Ovary (tissue), 9 donors: Measurements from ENCODE around the gene DRC7. TPM values are rescaled to one million over a fixed set of nuclear protein-coding genes. Genes with fewer than 3 reads are reported as not detected.
A peak's percentile ranks its signal among the peaks of the same experiment; 100 is the strongest.

ENCODE experiments used
- DNase-seq, 5 donors: peaks; one replicate each; pipeline ENCODE4 v3.0.0-alpha.2; 2019 to 2020
- H3K27ac ChIP-seq, 2 donors: fragments of 200-600 bp; one replicate each; pipeline versions ENCODE4 v1.5.1 to v1.8.0; 2019 to 2022
- H3K27me3 ChIP-seq: fragments of 200-600 bp; one replicate; pipeline ENCODE4 v1.8.0; 2022
- H3K36me3 ChIP-seq: fragments of 200-600 bp; sonication (generic); one replicate; pipeline ENCODE4 v1.5.1; 2019
- H3K4me1 ChIP-seq: one replicate; pipeline ENCODE4 v1.8.1; 2013; ENCODE audit warnings: mild to moderate bottlenecking, moderate library complexity; ENCODE audit not compliant: insufficient read depth
- H3K4me3 ChIP-seq: fragments of 200-600 bp; sonication (generic); one replicate; pipeline ENCODE4 v1.5.1; 2017
- H3K9me3 ChIP-seq, 2 donors: fragments of 200-600 bp in 1 of 2; sonication (generic) in 1 of 2; one replicate each; pipeline versions ENCODE4 v1.5.1 to v1.8.1; 2013 to 2019; ENCODE audit warnings: mild to moderate bottlenecking in 1 of 2, moderate library complexity in 1 of 2
- EP300 ChIP-seq: sonication (generic); formaldehyde crosslinking; IDR thresholded peaks from one replicate; pipeline ENCODE4 v1.6.1; 2017; ENCODE audit warnings: antibody characterized with exemption
- POLR2A ChIP-seq: fragments of 450-650 bp; IDR thresholded peaks from one replicate; pipeline ENCODE4 v1.6.1; 2017; ENCODE audit warnings: antibody characterized with exemption, mild to moderate bottlenecking, moderate library complexity
- WGBS, 3 donors: extraction: QIAGEN DNeasy Blood & Tissue Kit in 1 of 3; methylation state at CpG; one replicate each; pipeline versions ENCODE4 v1.1.5 to v1.1.7; 2013 to 2017; 5-methylcytosine and 5-hydroxymethylcytosine counted together
- intact Hi-C, 4 donors: fragments of 100-400 bp; cut with DNase I; formaldehyde crosslinking; loops; one replicate each; pipeline versions ENCODE4 v1.11.0 to v1.15.1; 2022 to 2023
- polyA plus RNA-seq, 2 donors: library from polyadenylated mRNA; stranded (reverse); fragments of 200-250 nt in 1 of 2; fragments of 350-450 nt in 1 of 2; fragmentation: Illumina TruSeq in 1 of 2; extraction: RNeasy Lipid Tissue Mini Kit (QIAGEN cat#74804) in 1 of 2; gene quantifications; one replicate each; pipeline ENCODE4 v1.2.3, GENCODE V29; 2013 to 2014
- total RNA-seq, 7 donors: library from RNA; depleted of rRNA in 2 of 7; stranded (reverse); fragments of >200 nt in 2 of 7; fragmentation: NEBNext Ultra II Directional in 3 of 7; extraction: Animal tissue kit (Norgen Biotek cat#: 25700) in 3 of 7; gene quantifications; one replicate each; pipeline versions ENCODE4 v1.1.0 to v1.2.4, GENCODE V29; 2016 to 2023
- TF ChIP-seq, protein P1 (sequence below), 3 donors: fragments of 450-650 bp in 2 of 3; fragments of 200-600 bp in 1 of 3; IDR thresholded peaks; one replicate each; pipeline versions ENCODE4 v1.5.1 to v1.8.0; 2016 to 2022; ENCODE audit warnings: antibody characterized with exemption in 3 of 3, mild to moderate bottlenecking in 1 of 3
- donor health status: DM: no; HTN: no; CAD: no; lungs with moderate emphysema.
- donor health status: DM: no; HTN: no; CAD: no.
- donor health status: Bipolar disorder and iron deficiency.
- donor health status: DM: yes; HTN: yes; CAD: no.
- donor health status: DM: no; HTN: no; CAD: no.
- donor health status: DM: yes; HTN: yes; CAD: no.

Gene DRC7
- total and polyA plus RNA-seq, 9 donors, result 0.07 to 12.5 (median 0.67) TPM; not detected in 3

DNA sequence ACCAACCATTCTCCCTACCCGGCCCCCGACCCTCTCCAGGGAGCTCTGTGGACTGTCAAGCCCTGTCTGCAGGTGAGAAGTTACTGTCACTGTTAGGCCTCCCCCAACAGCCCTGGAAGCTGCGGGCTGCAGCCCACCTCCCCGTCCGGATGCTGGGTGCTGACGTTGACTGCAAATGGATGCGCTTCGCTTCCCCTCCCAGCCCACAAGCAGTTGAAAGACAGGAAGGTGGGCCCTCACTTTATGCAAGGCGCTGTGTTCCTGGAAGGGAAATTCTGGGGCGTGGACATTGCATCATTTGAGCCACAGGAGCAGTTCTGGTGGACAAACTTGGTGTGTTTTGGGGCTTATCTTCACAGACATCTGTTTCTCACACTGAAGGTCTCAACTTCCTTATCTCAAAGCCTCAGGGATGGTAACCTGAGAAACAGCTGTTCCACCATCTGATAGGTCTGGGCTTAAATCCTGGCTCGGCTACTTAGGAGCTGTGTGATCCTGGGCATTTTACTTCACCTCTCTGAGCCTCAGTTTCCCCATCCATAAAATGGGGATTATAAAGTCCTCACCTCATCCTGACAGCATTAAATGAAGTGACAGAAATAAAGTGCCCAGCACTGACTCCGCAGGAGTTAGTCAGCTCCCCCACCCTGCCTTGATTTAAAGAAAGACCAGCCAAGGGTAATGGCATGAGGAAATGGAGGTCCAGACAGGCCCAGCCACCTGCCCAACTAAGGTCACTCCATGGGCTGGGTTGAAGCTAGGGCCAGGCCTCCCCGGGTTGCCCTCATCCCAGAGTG, 4.6 kb upstream of the DRC7 start:
- no peak overlapping the region for H3K4me3 ChIP-seq
- 57 to 63% (median 57%) methylated on average over 13 of the region's 13 CpGs for WGBS, 3 donors
- no peaks in the 10 kb centered on the region for H3K9me3 ChIP-seq
- H3K36me3 ChIP-seq, result no peaks in the 10 kb centered on the region
- intact Hi-C loops, result no loop called here
- TF ChIP-seq POLR2A (no peak), EP300 (no peak)
- TF ChIP-seq, protein P1, sequence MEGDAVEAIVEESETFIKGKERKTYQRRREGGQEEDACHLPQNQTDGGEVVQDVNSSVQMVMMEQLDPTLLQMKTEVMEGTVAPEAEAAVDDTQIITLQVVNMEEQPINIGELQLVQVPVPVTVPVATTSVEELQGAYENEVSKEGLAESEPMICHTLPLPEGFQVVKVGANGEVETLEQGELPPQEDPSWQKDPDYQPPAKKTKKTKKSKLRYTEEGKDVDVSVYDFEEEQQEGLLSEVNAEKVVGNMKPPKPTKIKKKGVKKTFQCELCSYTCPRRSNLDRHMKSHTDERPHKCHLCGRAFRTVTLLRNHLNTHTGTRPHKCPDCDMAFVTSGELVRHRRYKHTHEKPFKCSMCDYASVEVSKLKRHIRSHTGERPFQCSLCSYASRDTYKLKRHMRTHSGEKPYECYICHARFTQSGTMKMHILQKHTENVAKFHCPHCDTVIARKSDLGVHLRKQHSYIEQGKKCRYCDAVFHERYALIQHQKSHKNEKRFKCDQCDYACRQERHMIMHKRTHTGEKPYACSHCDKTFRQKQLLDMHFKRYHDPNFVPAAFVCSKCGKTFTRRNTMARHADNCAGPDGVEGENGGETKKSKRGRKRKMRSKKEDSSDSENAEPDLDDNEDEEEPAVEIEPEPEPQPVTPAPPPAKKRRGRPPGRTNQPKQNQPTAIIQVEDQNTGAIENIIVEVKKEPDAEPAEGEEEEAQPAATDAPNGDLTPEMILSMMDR (IDR thresholded peaks at IDR 0.05), result no peak
- DNase-seq, result peak in 1 of 5 donors; percentile 11
- H3K4me1 ChIP-seq, result peaks cover 1% of the 10 kb centered on the region
- no peaks in the 10 kb centered on the region for H3K27me3 ChIP-seq
- H3K27ac ChIP-seq, result no peak overlapping the region

DNA sequence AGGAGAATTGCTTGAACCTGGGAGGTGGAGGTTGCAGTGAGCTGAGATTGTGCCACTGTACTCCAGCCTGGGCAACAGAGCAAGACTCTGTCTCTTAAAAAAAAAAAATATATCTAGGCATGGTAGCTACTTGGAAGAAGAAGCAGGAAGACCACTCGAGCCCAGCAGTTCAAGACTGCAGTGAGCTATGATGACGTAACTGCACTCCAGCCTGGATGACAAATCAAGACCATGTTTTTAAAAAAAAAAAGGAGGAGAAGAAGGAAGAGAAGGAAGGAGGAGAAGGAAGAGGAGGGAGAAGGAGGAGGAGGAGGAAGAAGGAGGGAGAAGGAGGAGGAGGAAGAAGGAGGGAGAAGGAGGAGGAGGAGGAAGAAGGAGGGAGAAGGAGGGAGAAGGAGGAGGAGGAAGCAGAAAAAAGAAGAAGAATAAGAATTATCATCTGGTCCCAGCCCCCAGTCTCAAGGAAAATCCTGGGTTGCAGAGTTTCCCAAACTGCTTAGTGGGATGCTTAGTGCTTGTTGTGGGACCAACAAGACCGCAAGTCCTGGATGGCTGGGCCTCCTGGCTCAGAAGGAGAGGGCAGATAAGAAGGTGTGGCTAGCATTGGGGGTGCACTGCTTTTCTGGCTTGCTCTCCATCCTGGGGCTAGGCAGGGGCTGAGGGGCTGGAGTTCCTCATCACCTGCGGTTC, 3.7 kb upstream of the DRC7 start:
- Histone ChIP-seq H3K4me3 (no peak overlapping the region), H3K4me1 (peaks cover 1% of the 10 kb centered on the region), H3K27me3 (no peaks in the 10 kb centered on the region), H3K27ac (no peak overlapping the region), H3K36me3 (no peaks in the 10 kb centered on the region), H3K9me3 (no peaks in the 10 kb centered on the region)
- TF ChIP-seq, protein P1 (IDR thresholded peaks at IDR 0.05), result no peak
- TF ChIP-seq EP300 (no peak), POLR2A (no peak)
- no peak for DNase-seq
- intact Hi-C loops, result no loop called here
- WGBS, 3 donors, result 66 to 75% (median 67%) methylated on average over 3 to 4 of the region's 4 CpGs

DNA sequence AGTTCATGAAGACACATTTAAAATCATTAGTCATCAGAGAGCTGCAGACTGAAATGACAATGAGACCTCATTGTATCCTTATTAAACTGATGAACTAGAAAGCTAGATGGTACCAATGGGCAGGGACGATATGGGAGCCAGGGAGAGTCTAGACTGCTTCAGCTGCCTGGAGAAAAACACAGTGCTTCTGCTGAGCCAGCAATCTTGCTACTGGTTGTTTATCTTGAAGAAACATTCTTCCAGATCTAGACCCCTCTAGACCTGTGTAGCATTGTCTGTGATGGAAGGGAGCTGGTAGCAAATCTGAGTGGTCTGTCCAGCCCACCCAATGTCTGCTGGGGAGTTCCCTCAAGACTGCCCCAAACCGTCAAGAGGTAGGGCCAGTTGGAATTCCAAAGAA, 2.0 kb upstream of the DRC7 start:
- H3K27me3 ChIP-seq, result no peaks in the 10 kb centered on the region
- H3K4me3 ChIP-seq, result no peak overlapping the region
- H3K4me1 ChIP-seq, result peaks cover 1% of the 10 kb centered on the region
- 43 to 50% methylated on average over 2 of the region's 2 CpGs; no CpG with 5 or more reads in 1 of the 3 donors for WGBS, 3 donors
- H3K27ac ChIP-seq, result no peak overlapping the region
- no peaks in the 10 kb centered on the region for H3K36me3 ChIP-seq
- TF ChIP-seq POLR2A (no peak), EP300 (no peak)
- TF ChIP-seq, protein P1 (IDR thresholded peaks at IDR 0.05), result no peak
- intact Hi-C loops, result no loop called here
- H3K9me3 ChIP-seq, result no peaks in the 10 kb centered on the region
- DNase-seq, result no peak

DNA sequence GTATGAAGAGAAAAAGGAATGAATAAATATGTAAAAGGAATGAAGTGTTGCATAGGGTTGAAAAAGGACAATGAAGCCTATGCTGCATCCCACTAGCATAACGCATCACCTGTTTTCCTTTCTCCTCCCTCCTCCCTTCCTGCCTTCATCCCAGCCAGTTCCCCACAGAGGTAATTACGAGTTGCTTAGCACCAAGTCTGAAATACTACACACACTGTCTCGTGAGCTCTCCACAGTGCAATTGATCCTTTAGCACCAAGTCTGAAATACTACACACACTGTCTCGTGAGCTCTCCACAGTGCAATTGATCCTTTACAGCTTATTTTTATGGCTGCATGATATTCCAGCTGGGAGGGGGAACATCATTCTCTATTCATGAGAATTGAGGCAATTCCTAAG, 1.1 kb upstream of the DRC7 start:
- TF ChIP-seq, protein P1 (IDR thresholded peaks at IDR 0.05), result no peak
- TF ChIP-seq POLR2A (no peak), EP300 (no peak)
- 72 to 76% methylated on average over 4 of the region's 4 CpGs; no CpG with 5 or more reads in 1 of the 3 donors for WGBS, 3 donors
- no peak overlapping the region for H3K4me3 ChIP-seq
- H3K27me3 ChIP-seq, result no peaks in the 10 kb centered on the region
- no peaks in the 10 kb centered on the region for H3K36me3 ChIP-seq
- no peaks in the 10 kb centered on the region for H3K9me3 ChIP-seq
- intact Hi-C loops, result no loop called here
- H3K4me1 ChIP-seq, result peaks cover 1% of the 10 kb centered on the region
- no peak overlapping the region for H3K27ac ChIP-seq
- no peak for DNase-seq
